Cardiac atrium fibroblast (primary cell): ENCODE measurements around the gene KCNQ2. TPM values are rescaled to one million over a fixed set of nuclear protein-coding genes. Genes with fewer than 3 reads are reported as not detected.

ENCODE experiments used
- total RNA-seq: library from RNA; depleted of rRNA; stranded (reverse); fragments of >200 nt; gene quantifications from 2 replicates; pipeline ENCODE4 v1.2.3, GENCODE V29; 2015

The KCNQ2 gene
- not detected in 2 replicates for total RNA-seq

GRCh38 chr20:63471981-63472831 lies at the start of gene KCNQ2:
TSS of gene KCNQ2 (minus strand) at chr20:63472655. CDS start at chr20:63472463, 192 bp downstream.

GRCh38 chr20:63520504-63520933 lies 48.1 kb upstream of the KCNQ2 start, which contains the start of gene PPDPF:
TSS of gene PPDPF (plus strand) at chr20:63520765. CDS start at chr20:63521309, 544 bp downstream.

GRCh38 chr20:63498960-63499337 lies 26.5 kb upstream of the KCNQ2 start, which contains the start of gene EEF1A2:
TSS of gene EEF1A2 (minus strand) at chr20:63499083. CDS start at chr20:63497763, 1,320 bp downstream.

GRCh38 chr20:63360850-63361518 lies 111.5 kb downstream of the KCNQ2 start, which contains the start of gene CHRNA4:
TSS of gene CHRNA4 (minus strand) at chr20:63361349. CDS start at chr20:63361165, 184 bp downstream.

Other genes with a start within 250 kb of the KCNQ2 start
- not detected in 2 replicates for gene BIRC7, start 236.8 kb downstream of the KCNQ2 start, total RNA-seq
- not detected in 2 replicates for gene NKAIN4, start 218.2 kb downstream of the KCNQ2 start, total RNA-seq
- gene ARFGAP1, start 199.8 kb downstream of the KCNQ2 start, total RNA-seq: 77.6 and 119 TPM in 2 replicates
- not detected in 2 replicates for gene COL20A1, start 179.5 kb downstream of the KCNQ2 start, total RNA-seq
- gene CHRNA4, start 111.3 kb downstream of the KCNQ2 start, total RNA-seq: not detected in 2 replicates
- 2.4 and 2.5 TPM in 2 replicates for gene EEF1A2, start 26.4 kb upstream of the KCNQ2 start, total RNA-seq
- 136 and 228 TPM in 2 replicates for gene PPDPF, start 48.1 kb upstream of the KCNQ2 start, total RNA-seq
- gene PTK6, start 64.7 kb upstream of the KCNQ2 start, total RNA-seq: not detected in 2 replicates
- gene SRMS, start 75.1 kb upstream of the KCNQ2 start, total RNA-seq: not detected in 2 replicates
- gene FNDC11, start 81.5 kb upstream of the KCNQ2 start, total RNA-seq: 0.16 and 0.36 TPM in 2 replicates
- 24.0 and 33.4 TPM in 2 replicates for gene HELZ2, start 101.6 kb upstream of the KCNQ2 start, total RNA-seq
- 6.8 and 12.5 TPM in 2 replicates for gene GMEB2, start 154.4 kb upstream of the KCNQ2 start, total RNA-seq
- gene STMN3, start 180.8 kb upstream of the KCNQ2 start, total RNA-seq: 38.6 and 51.4 TPM in 2 replicates
- 7.1 and 9.6 TPM in 2 replicates for gene RTEL1, start 185.7 kb upstream of the KCNQ2 start, total RNA-seq
- gene TNFRSF6B, start 224.0 kb upstream of the KCNQ2 start, total RNA-seq: 1.8 and 5.8 TPM in 2 replicates
- gene ARFRP1, start 235.3 kb upstream of the KCNQ2 start, total RNA-seq: 37.3 and 38.5 TPM in 2 replicates
- gene ZGPAT, start 235.4 kb upstream of the KCNQ2 start, total RNA-seq: 23.8 and 24.5 TPM in 2 replicates